SK-N-SH (cell line): Measurements from ENCODE around the gene STX1B.
A peak's percentile ranks its signal among the peaks of the same experiment; 100 is the strongest.

Experiments
- ELF1 ChIP-seq: IDR thresholded peaks from 2 replicates; pipeline ENCODE4 v1.4.0; 2012
- EP300 ChIP-seq, 2 experiments: IDR thresholded peaks; 2 replicates each; pipeline versions ENCODE4 v1.4.0 to v1.6.1; 2012; ENCODE audit warnings: borderline replicate concordance in 1 of 2, low read depth in 1 of 2, low read length in 1 of 2
- MXI1 ChIP-seq: IDR thresholded peaks from 2 replicates; pipeline ENCODE4 v1.6.1; 2012; ENCODE audit warnings: mild to moderate bottlenecking, low read depth, low read length, improper control_type of control experiment
- POLR2AphosphoS5 ChIP-seq: IDR thresholded peaks from 2 replicates; pipeline ENCODE4 v1.6.1; 2012; ENCODE audit warnings: low read depth, low read length
- RAD21 ChIP-seq: IDR thresholded peaks from 2 replicates; pipeline ENCODE4 v1.6.1; 2012; ENCODE audit warnings: mild to moderate bottlenecking, low read length
- SMC3 ChIP-seq: IDR thresholded peaks from 2 replicates; pipeline ENCODE4 v1.6.1; 2012; ENCODE audit warnings: low read depth, low read length, improper control_type of control experiment
- YY1 ChIP-seq: IDR thresholded peaks from 2 replicates; pipeline ENCODE4 v1.4.0; 2012; ENCODE audit warnings: low read depth, mild to moderate bottlenecking
- TF ChIP-seq, protein P1 (sequence below): fragments of 200-600 bp; sonication (generic); IDR thresholded peaks from 2 replicates; pipeline ENCODE4 v1.6.1; 2017; ENCODE audit warnings: antibody characterized with exemption, mild to moderate bottlenecking, moderate library complexity
- TF ChIP-seq, protein P2 (sequence below): IDR thresholded peaks from 2 replicates; pipeline ENCODE4 v1.6.1; 2012; ENCODE audit warnings: mild to moderate bottlenecking, low read depth, low read length, moderate library complexity
- TF ChIP-seq, protein P3 (sequence below): IDR thresholded peaks from 2 replicates; pipeline ENCODE4 v1.4.0; 2012; ENCODE audit warnings: low read depth
- TF ChIP-seq, protein P4 (sequence below): fragments of 150-350 bp; IDR thresholded peaks from 2 replicates; pipeline ENCODE4 v1.6.1; 2016; ENCODE audit warnings: mild to moderate bottlenecking, low read depth, low read length
- TF ChIP-seq, protein P5 (sequence below): IDR thresholded peaks from 2 replicates; pipeline ENCODE4 v1.4.0; 2012; ENCODE audit warnings: low read depth, borderline replicate concordance

DNA sequence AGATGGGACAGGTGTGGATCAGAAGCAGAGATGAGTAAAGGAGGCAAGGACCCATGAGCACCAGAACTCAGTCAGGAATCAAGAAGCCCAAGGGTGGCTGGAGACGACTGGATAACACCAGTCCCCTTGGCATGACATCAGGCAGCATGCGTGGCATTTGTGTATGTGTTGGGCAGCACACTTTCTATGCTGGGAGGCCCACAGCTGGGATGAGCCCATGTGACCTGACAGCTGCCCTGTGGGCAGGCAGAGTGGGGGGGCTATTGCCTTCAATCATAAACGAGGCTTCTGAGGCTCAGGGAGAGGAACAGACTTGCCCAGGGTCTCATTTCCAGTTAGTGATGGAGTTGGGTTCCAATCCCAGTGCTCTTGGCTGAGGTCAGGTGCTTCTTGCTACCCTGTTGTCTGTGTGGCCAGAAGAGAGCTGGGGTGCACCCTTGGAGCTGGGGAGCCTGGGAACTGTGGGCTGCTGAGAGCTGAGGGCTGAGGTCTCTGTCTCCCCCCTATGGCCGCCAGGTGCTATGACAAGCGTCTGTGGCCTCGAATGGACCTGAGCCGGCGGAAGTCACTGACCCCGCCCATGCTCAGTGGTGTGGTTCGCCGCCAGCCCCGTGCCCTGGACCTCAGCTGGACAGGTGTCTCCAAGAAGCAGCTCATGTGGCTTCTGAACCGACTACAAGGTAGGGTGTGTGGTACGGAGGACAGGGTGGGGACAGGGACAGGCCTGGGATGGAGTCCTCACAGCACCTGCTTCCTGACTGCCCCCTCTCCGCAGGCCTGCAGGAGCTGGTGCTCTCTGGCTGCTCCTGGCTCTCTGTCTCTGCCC lies 68.6 kb downstream of the STX1B start:
- TF ChIP-seq YY1 (no peak), ELF1 (no peak), EP300 (IDR thresholded peaks at IDR 0.05; ENCODE audit: borderline replicate concordance in 1 of 2, low read depth in 1 of 2, low read length in 1 of 2) (no peak), POLR2AphosphoS5 (no peak), MXI1 (no peak), SMC3 (peak; percentile 48), RAD21 (peak; percentile 70)
- TF ChIP-seq, protein P1, sequence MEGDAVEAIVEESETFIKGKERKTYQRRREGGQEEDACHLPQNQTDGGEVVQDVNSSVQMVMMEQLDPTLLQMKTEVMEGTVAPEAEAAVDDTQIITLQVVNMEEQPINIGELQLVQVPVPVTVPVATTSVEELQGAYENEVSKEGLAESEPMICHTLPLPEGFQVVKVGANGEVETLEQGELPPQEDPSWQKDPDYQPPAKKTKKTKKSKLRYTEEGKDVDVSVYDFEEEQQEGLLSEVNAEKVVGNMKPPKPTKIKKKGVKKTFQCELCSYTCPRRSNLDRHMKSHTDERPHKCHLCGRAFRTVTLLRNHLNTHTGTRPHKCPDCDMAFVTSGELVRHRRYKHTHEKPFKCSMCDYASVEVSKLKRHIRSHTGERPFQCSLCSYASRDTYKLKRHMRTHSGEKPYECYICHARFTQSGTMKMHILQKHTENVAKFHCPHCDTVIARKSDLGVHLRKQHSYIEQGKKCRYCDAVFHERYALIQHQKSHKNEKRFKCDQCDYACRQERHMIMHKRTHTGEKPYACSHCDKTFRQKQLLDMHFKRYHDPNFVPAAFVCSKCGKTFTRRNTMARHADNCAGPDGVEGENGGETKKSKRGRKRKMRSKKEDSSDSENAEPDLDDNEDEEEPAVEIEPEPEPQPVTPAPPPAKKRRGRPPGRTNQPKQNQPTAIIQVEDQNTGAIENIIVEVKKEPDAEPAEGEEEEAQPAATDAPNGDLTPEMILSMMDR: peak; percentile 83
- TF ChIP-seq, protein P2, sequence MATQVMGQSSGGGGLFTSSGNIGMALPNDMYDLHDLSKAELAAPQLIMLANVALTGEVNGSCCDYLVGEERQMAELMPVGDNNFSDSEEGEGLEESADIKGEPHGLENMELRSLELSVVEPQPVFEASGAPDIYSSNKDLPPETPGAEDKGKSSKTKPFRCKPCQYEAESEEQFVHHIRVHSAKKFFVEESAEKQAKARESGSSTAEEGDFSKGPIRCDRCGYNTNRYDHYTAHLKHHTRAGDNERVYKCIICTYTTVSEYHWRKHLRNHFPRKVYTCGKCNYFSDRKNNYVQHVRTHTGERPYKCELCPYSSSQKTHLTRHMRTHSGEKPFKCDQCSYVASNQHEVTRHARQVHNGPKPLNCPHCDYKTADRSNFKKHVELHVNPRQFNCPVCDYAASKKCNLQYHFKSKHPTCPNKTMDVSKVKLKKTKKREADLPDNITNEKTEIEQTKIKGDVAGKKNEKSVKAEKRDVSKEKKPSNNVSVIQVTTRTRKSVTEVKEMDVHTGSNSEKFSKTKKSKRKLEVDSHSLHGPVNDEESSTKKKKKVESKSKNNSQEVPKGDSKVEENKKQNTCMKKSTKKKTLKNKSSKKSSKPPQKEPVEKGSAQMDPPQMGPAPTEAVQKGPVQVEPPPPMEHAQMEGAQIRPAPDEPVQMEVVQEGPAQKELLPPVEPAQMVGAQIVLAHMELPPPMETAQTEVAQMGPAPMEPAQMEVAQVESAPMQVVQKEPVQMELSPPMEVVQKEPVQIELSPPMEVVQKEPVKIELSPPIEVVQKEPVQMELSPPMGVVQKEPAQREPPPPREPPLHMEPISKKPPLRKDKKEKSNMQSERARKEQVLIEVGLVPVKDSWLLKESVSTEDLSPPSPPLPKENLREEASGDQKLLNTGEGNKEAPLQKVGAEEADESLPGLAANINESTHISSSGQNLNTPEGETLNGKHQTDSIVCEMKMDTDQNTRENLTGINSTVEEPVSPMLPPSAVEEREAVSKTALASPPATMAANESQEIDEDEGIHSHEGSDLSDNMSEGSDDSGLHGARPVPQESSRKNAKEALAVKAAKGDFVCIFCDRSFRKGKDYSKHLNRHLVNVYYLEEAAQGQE: no peak
- TF ChIP-seq, protein P3, sequence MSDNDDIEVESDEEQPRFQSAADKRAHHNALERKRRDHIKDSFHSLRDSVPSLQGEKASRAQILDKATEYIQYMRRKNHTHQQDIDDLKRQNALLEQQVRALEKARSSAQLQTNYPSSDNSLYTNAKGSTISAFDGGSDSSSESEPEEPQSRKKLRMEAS: no peak
- TF ChIP-seq, protein P4, sequence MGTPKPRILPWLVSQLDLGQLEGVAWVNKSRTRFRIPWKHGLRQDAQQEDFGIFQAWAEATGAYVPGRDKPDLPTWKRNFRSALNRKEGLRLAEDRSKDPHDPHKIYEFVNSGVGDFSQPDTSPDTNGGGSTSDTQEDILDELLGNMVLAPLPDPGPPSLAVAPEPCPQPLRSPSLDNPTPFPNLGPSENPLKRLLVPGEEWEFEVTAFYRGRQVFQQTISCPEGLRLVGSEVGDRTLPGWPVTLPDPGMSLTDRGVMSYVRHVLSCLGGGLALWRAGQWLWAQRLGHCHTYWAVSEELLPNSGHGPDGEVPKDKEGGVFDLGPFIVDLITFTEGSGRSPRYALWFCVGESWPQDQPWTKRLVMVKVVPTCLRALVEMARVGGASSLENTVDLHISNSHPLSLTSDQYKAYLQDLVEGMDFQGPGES: no peak
- TF ChIP-seq, protein P5, sequence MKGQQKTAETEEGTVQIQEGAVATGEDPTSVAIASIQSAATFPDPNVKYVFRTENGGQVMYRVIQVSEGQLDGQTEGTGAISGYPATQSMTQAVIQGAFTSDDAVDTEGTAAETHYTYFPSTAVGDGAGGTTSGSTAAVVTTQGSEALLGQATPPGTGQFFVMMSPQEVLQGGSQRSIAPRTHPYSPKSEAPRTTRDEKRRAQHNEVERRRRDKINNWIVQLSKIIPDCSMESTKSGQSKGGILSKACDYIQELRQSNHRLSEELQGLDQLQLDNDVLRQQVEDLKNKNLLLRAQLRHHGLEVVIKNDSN: no peak; the same call in 1 of the 2 replicates
